Measurements from ENCODE around the gene ATG7. TPM values are rescaled to one million over a fixed set of nuclear protein-coding genes. Genes with fewer than 3 reads are reported as not detected.

ATG7 gene
- total and polyA plus RNA-seq, 4 experiments from 2014 or later: 16.9 to 32.8 (median 27.8) TPM

DNA sequence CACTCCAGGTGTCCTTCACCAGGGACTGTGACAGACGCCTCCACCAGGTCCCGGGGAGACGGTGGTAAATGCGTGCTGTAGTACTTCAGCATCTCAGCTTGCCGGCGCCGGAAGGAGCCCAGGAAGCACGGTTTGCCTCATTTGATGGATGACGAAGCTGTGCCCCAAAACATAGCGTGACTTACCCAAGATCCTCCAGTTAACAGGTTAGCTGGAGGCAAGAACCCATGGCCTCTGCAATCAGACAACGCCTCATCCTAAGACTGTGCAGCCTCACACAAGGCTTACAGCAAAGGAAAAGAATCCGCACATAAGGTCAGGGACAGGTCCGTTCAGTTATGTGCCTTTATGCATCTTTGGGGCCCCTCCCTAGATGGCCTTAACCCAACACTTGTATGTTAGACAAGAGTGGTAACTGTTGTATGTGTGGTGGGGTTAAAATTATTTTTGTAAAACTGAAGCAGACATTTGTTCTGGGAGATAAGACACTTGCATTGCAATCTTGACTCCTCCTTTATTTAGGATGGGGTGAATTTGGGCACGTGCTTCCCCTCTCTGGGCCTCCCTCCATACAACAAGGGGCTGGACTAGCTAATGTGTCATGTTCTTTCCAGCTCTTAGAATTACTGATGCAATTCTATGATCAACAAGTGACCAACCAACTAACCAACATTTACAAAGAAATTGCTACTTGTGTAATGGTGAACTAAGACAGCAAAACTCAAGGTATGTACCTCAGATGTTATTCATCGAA, 332.1 kb downstream of the ATG7 start:
- no peak for DNase-seq
- Histone ChIP-seq H3K27ac (ENCODE audit: low read depth, low read length) (no peak overlapping the region), H3K27me3 (ENCODE audit: insufficient read depth, low read length) (no peaks in the 10 kb centered on the region), H3K36me3 (ENCODE audit: insufficient read depth, low read length) (peaks cover 13% of the 10 kb centered on the region), H3K9me3 (ENCODE audit: control insufficient read depth in 1 of 2, low read length in 2 of 2) (no peaks in the 10 kb centered on the region), H3K4me1 (ENCODE audit: insufficient read depth, low read length) (no peaks in the 10 kb centered on the region), H3K4me3 (ENCODE audit: low read length in 2 of 2) (no peak overlapping the region)
- peaks cover 12 to 25% (median 20%) of the 10 kb centered on the region in 4 donors for H3K4me1 Mint-ChIP-seq
- peaks cover 22 to 30% of the 10 kb centered on the region in 2 donors for H3K36me3 Mint-ChIP-seq
- intact Hi-C loops (cut with micrococcal nuclease): no loop called here
- ChIA-PET POLR2A (ENCODE audit: partially characterized antibody) (no interaction called here), CTCF (ENCODE audit: partially characterized antibody) (no interaction called here)
- H3K4me3 Mint-ChIP-seq: no peak overlapping the region
- no peak overlapping the region for H3K27ac Mint-ChIP-seq
- no peaks in the 10 kb centered on the region for H3K9me3 Mint-ChIP-seq
- no peaks in the 10 kb centered on the region for H3K27me3 Mint-ChIP-seq

DNA sequence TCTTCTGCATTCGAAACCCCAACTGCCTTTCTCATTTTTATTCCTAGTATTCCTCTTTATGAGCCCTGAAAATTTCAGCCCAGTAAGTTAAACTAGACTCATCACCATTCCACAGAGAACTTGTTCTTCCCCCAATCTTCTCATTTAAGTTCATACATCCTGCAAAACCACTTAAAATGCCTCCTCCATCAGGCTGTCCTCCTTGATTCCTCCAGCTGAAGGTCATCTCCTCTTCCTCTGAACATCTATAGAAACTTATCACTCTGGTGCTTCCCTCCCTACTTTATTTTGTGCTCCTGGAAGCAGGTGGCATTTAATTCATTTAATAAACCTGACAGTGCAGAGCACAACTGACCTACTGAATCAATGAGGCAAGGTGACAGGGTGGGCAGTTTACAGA, 333.2 kb downstream of the ATG7 start:
- DNase-seq: no peak
- Mint-ChIP-seq H3K4me3 (no peak overlapping the region), H3K4me1 (peaks cover 19 to 35% (median 28%) of the 10 kb centered on the region in 4 donors), H3K27ac (peak overlapping the region in 3 of 7 donors; percentile 11 to 48 (median 33)), H3K9me3 (no peaks in the 10 kb centered on the region), H3K36me3 (peaks cover 15 to 23% of the 10 kb centered on the region in 2 donors), H3K27me3 (no peaks in the 10 kb centered on the region)
- Histone ChIP-seq H3K36me3 (ENCODE audit: insufficient read depth, low read length) (peaks cover 7% of the 10 kb centered on the region), H3K27me3 (ENCODE audit: insufficient read depth, low read length) (no peaks in the 10 kb centered on the region), H3K9me3 (ENCODE audit: control insufficient read depth in 1 of 2, low read length in 2 of 2) (no peaks in the 10 kb centered on the region), H3K27ac (ENCODE audit: low read depth, low read length) (no peak overlapping the region), H3K4me1 (ENCODE audit: insufficient read depth, low read length) (no peaks in the 10 kb centered on the region), H3K4me3 (ENCODE audit: low read length in 2 of 2) (no peak overlapping the region)
- CTCF ChIA-PET (ENCODE audit: partially characterized antibody): no interaction called here
- intact Hi-C loops (cut with micrococcal nuclease): no loop called here
- POLR2A ChIA-PET (ENCODE audit: partially characterized antibody): no interaction called here

DNA sequence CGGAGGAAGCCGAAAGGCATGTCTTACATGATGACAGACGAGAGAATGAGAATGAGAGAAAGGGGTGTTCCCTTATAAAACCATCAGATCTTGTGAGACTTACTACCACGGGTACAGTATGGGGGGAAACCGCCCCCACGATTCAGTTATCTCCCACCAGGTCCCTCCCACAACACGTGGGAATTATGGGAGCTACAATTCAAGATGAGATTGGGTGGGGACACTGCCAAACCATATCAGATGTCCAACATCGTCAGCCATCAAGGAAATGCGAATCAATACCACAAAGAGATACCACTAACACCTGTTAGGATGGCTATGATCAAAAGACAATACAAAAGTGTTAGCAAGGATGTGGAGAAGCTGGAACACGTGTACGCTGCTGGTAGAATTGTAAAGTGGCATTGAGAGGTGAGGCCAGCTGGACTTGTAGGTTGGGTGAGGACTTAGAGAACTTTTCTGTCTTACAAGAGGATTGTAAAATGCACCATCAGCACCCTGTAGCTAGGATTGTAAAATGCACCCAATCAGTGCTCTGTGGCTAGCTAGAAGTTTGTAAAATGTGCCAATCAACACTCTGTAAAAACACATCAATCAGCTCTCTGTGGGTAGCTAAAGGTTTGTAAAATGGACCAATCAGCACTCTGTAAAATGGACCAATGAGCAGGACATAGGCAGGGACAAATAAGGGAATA, 334.0 kb downstream of the ATG7 start:
- intact Hi-C loops (cut with micrococcal nuclease): no loop called here
- DNase-seq: no peak
- Mint-ChIP-seq H3K27ac (peak overlapping the region in 4 of 7 donors; percentile 4 to 77 (median 40)), H3K9me3 (no peaks in the 10 kb centered on the region), H3K4me1 (peaks cover 19 to 41% (median 30%) of the 10 kb centered on the region in 4 donors), H3K27me3 (no peaks in the 10 kb centered on the region), H3K36me3 (peaks cover 14 to 15% of the 10 kb centered on the region in 2 donors), H3K4me3 (no peak overlapping the region)
- H3K4me1 ChIP-seq (ENCODE audit: insufficient read depth, low read length): no peaks in the 10 kb centered on the region
- H3K9me3 ChIP-seq (ENCODE audit: control insufficient read depth in 1 of 2, low read length in 2 of 2): no peaks in the 10 kb centered on the region
- H3K27ac ChIP-seq (ENCODE audit: low read depth, low read length): no peak overlapping the region
- H3K27me3 ChIP-seq (ENCODE audit: insufficient read depth, low read length): no peaks in the 10 kb centered on the region
- H3K36me3 ChIP-seq (ENCODE audit: insufficient read depth, low read length): no peaks in the 10 kb centered on the region
- CTCF ChIA-PET (ENCODE audit: partially characterized antibody): interaction anchor here (0.5 to 1.4 kb wide), 3 partner anchors 13 to 928 kb away, joined by 3 to 4 read pairs (median 4); no protein-coding TSS in a partner anchor
- H3K4me3 ChIP-seq (ENCODE audit: low read length in 2 of 2): no peak overlapping the region
- POLR2A ChIA-PET (ENCODE audit: partially characterized antibody): no interaction called here

DNA sequence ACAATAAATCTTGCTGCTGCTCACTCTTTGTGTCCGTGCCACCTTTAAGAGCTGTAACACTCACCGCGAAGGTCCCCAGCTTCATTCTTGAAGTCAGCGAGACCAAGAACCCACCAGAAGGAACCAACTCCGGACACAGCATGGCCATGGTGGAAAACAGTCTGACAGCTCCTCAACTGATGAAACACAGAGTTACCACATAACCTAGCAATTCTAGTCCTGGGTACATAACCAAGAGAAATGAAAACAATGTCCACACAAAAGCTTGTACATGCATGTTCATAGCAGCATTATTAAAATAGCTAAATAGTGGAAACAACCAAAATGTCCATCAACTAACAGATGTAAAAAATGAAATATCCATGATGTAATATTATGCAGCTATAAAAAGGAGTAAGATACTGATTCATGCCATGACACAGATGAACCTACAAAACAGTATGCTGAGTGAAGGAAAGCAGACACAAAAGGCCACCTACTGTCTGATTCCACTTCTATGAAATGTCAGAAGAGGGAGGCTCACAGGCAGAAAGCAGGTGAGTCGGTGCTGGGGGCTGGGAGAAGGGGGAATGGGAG, 334.8 kb downstream of the ATG7 start:
- no peaks in the 10 kb centered on the region for H3K9me3 Mint-ChIP-seq
- H3K27me3 Mint-ChIP-seq: no peaks in the 10 kb centered on the region
- Histone ChIP-seq H3K9me3 (ENCODE audit: control insufficient read depth in 1 of 2, low read length in 2 of 2) (no peaks in the 10 kb centered on the region), H3K4me3 (ENCODE audit: low read length in 2 of 2) (no peak overlapping the region), H3K27ac (ENCODE audit: low read depth, low read length) (no peak overlapping the region), H3K4me1 (ENCODE audit: insufficient read depth, low read length) (no peaks in the 10 kb centered on the region), H3K27me3 (ENCODE audit: insufficient read depth, low read length) (no peaks in the 10 kb centered on the region), H3K36me3 (ENCODE audit: insufficient read depth, low read length) (no peaks in the 10 kb centered on the region)
- POLR2A ChIA-PET (ENCODE audit: partially characterized antibody): no interaction called here
- peak overlapping the region in 3 of 7 donors; percentile 4 to 54 (median 23) for H3K27ac Mint-ChIP-seq
- H3K4me1 Mint-ChIP-seq: peaks cover 19 to 43% (median 32%) of the 10 kb centered on the region in 4 donors
- CTCF ChIA-PET (ENCODE audit: partially characterized antibody): interaction anchor here (0.5 to 1.4 kb wide), 3 partner anchors 13 to 927 kb away, joined by 3 to 4 read pairs (median 4); no protein-coding TSS in a partner anchor
- H3K36me3 Mint-ChIP-seq: peaks cover 10 to 11% of the 10 kb centered on the region in 2 donors
- intact Hi-C loops (cut with micrococcal nuclease): no loop called here
- DNase-seq: no peak
- no peak overlapping the region for H3K4me3 Mint-ChIP-seq

Other genes starting within 250 kb of the ATG7 start
- under 1 TPM; 0.58 to 0.81 TPM for gene HRH1, start 117.9 kb upstream of the ATG7 start, total RNA-seq
- under 1 TPM in 1 of 2 donors, not detected in 1; 0.31 TPM for gene HRH1, start 117.9 kb upstream of the ATG7 start, polyA plus RNA-seq